GM18511 (cell line): ENCODE data around the gene ACER2.

Experiments
- ATAC-seq: cut with Tn5 transposase; IDR thresholded peaks from one replicate; pipeline ENCODE4 v1.9.1; 2021; ENCODE audit warnings: mild to moderate bottlenecking, moderate library complexity; ENCODE audit not compliant: unreplicated experiment

ACER2 gene

DNA sequence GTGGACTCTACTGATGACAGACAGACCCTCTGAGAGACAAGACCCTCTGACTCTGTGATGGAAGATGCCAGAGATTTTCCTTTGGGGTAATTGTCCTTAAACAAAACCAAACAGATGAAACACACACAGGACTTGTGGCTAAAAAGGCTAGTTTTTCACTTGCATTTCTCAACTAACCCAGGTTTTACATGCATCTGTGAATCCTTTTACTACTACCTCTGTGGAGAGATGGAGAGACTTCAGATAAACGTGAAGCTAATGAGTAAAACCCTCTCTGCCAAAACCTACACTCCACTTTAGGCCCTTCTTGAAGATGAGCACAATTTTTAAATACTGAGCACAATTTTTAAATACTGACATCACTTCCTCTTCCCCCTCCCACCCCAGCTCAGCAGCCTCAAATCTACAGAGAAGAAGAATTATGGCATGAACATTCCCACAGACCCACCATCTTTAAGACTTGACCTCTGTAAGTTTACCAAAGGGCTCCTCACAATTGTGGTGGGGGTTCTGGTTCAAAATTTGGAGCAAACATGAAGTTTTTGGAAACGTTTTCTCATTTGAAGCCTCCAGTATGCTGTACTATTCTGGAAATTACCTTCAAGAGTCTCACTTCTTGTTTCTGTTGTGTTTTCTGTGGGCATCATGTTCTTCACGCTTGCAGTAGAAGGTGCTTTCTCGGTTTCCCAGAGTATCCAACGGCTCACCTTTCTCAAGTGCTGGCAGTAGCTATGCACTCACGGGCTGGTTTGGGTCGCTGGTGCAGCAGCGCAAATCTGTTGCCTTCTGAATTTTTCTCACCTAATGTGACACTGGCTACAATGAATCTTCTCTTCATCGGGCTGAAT is 42.7 kb downstream of the ACER2 start:
- ATAC-seq, result peak; percentile 93

DNA sequence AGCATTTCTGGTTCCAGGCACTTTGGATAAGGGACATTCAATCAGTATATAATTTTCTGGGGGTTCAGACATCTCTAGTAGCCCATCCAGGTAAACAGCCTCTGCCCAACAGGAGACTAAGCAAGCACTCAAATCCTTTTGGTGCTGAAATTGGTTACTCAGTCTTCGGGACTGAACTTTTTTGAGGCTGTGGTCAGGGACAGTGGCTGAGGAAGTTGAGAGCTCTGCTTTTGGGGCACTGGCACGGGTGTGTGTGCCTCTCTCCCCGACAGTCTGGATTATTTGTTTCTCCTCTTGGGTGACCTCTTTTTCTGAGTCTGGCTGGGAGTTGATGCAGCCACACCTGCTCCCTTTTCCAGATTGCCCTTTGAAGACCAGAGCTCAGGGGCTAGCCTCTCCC is 47.6 kb downstream of the ACER2 start:
- ATAC-seq, result no peak

DNA sequence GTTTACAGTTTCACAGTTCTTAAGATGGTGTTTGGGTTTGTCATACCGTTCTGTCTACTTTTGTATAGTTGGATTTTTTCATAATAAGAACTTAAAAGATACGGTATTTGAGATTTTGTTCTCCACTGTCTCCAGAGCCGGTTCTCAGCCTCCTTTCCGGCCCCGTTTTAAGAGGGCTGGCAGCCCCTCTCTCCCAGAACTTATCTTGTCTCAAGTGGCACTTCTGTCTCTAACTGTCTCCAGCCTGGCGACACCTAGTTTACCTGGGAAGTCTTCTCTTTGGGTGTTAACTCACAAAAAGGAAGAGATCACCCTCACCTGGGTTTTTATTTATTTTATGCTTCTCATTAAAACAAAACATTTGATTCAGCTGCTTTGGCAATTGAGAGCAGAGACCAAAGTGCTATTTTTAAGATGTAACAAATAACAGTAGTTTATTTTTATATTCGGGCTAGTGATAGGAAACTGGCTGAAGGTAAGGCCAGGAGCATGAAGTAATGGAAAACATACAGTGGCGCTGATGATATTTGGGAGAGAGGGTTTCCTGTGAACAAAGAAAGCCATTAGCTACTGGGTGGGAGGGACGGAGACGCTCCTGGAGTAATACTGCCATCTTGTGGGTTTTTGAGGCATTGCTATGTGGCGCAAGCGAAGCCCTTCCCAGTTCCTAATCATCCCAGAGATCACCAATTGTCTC is 48.3 kb downstream of the ACER2 start:
- ATAC-seq, result peak; percentile 88

DNA sequence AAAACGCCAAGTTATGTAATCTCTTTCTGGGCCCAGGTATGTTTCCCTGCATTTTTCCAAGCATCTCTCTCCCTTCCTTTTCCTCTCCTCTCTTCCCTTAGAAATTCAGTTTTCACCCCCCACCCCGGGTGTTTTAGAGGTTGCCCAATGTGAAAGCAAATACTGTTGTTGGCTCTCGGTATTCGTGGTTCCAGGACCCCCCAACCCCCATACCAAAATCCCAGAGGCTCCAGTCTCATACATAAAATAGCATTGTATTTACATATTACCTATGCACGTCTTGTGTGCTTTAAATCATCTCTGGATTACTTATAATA is 48.8 kb downstream of the ACER2 start:
- ATAC-seq, result peak; percentile 26

DNA sequence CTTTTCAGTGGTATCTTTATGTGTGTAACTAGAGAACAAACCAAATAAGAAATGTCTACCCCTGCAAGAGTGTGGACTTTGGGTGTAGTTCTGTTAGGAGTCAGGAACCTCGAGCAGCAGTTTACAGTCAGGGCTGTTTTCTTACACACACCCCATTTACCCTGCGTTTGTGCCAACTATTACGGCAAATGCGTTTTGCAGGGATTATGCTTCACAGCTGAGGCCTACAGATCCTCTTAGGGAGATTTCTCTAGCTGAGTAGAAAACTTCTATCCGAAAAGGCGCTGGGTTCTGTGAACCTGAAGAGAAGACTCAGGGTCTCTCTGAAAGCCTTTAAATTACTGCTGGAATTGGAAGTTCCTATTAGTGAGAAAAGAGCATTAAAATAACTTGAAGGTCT is 51.4 kb downstream of the ACER2 start:
- no peak for ATAC-seq

DNA sequence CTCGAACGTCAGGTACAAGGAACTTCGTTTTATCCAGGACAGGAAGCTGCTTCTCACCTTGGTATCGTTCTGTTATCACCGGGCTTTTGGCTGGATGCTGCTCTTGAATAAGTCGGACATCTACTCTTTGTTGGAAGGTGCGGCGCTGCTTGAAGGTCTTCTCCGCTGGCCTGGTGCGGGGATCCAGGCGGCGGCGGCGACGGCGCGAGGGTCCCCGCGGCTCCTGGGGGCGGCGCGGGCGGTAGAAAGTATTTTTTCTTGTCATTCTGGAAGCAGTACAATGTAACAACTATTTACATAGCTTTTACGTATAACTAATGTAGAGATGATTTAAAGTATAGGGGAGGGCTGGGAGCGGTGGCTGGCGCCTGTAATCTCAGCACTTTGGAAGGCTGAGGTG is 52.3 kb downstream of the ACER2 start:
- no peak for ATAC-seq

DNA sequence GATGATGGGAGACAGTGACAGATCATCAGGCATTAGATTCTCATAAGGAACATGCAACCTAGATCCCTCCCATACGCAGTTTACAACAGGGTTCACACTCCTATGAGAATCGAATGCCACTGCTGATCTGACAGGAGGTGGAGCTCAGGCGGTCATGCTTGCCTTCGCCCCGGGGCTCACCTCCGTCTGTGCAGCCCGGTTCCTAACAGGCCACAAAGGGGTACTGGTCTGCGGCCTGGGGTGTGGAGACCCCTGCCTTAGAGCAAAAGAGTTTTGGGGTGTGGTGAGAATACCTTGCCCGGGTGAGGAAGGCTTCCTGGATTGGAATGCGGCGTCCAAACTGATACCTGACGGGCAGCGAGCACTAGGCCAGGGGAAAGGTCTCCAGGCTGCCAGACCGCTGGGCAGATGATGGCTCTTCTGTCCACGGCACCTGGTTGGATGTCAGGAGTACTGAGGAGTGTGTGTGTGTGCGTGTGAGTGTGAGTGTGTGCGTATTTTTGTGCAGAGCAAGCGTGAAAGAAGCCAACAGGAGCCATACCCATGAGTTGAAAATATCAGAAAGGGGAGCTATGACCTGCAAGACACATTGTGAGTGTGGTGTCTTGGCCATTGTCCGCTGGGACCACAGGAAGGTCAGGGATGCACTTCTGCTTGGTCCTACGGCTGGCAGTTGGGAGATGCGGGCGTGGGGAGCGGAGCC is 55.4 kb downstream of the ACER2 start:
- ATAC-seq, result peak; percentile 17

DNA sequence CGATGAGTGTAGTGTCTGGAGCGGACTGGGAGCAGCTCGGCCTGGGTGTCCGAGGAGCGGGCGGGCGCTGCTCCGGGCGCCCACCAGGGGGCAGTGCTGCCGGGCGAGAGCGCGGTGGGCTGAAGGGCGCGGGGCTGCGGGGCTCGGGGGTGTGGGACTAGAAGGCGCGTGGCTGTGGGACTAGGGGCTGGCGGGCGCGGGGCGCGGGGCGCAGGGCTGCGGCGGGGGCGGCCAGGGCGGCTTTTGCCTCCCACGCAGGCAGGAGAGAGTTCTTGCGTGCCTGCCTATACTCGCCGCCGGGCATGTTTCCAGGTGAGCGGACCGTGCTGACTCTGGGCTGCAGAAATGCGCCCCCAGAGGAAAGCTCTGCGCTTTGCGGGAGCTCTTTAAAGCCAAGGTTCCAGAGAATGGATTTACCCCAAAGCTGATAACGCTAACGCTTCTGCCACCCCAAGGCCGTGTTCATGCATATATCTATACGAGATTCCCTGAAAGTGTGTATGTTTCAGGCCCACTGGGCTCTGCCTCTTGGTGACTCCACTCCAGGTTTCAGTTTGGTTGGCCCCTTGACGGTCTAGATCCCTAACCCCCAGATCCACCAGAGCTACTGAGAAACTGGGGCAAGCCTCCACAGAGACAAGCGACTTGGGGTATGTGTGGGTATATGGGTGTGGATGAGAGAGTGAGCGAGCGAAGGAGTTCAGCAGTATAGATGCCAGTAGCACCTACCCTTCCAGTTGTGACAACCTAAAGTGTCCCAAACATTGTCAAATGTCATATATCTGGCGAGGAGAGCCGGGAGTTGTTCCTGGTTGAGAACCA is 56.2 kb downstream of the ACER2 start:
- peak; percentile 93 for ATAC-seq

DNA sequence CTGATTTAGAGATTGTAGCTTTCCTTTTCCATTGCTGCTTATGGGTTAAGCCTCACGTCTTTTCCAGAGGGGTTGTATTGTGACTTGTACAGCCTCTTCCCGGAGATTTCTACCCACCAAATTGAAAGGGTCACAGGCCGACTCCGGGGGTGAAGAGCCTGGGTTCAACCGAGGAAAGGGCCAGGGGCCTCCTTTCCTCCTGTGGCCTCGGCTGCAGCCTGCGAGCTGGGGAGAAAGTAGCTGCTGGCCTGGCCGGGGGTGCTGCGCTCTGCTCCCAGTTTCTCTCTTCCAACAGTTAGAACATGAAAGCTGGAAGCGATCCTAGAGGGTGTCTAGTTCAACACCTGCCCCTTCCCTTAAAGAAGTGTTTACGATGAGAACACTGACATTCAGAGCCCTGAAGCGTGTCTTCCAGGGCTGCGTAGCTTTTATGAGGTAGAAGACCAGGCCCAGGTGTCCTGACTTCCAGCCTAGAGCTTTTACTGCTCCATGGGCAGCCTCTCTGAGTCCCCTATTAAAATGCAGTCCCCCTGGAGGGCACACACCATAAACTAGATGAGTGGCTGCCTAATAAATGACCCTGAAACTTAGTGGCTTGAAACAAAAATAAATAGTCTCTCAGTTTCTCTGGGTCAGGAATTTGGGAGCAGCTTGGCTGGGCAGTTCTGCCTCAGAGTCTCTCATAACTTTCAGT is 56.9 kb downstream of the ACER2 start:
- no peak for ATAC-seq

DNA sequence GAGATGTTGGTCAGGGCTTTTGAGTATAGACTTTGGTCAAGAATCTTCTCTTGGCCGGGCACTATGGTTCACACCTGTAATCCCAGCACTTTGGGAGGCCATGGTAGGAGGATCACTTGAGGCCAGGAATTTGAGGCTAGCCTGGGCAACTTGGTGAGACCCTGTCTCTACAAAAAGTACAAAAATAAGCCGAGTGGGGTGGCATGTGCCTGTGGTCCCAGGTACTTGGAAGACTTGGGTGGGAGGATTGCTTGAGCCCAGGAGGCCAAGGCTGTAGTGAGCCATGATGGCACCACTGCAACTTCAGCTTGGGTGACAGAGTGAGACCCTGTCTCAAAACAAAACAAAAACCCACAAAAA is 57.5 kb downstream of the ACER2 start:
- ATAC-seq, result no peak

DNA sequence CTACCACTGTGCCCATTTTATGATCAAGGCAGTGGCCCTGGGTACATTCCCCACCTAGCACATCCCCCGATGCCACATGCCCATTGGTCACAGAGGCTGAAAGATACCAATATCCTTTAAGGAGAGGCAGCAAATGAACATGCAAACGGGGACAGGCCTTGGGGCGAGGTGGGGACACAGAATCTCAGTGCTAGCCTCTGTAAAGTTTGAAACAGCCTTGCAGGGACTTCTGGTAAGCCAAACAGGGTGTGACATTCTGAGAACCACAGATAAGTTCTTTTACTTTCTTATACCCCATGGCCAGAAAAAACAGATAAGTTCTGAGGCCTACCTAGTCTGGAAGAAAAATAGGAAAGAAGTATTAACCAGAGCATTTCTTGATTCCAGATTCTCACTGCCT is 60.5 kb downstream of the ACER2 start:
- no peak for ATAC-seq

DNA sequence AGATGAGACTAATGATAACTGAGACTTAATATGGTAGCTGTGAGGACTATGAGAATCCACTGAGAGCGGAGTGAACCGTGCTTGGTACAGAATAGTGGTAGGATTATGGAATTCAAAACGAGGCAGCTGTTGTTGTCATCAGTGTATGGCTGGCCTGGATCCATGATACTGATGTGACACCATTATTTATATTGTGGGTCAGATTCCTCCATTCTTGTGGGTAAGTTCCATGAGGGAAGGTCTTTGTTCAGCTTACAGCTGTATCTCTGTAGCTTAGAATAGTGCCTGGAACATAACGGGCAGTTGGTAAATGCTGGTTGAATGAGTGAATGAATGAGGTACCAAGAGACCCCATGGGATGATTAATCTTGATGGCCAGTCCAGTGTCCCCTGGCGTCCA is 61.8 kb downstream of the ACER2 start:
- ATAC-seq, result no peak

DNA sequence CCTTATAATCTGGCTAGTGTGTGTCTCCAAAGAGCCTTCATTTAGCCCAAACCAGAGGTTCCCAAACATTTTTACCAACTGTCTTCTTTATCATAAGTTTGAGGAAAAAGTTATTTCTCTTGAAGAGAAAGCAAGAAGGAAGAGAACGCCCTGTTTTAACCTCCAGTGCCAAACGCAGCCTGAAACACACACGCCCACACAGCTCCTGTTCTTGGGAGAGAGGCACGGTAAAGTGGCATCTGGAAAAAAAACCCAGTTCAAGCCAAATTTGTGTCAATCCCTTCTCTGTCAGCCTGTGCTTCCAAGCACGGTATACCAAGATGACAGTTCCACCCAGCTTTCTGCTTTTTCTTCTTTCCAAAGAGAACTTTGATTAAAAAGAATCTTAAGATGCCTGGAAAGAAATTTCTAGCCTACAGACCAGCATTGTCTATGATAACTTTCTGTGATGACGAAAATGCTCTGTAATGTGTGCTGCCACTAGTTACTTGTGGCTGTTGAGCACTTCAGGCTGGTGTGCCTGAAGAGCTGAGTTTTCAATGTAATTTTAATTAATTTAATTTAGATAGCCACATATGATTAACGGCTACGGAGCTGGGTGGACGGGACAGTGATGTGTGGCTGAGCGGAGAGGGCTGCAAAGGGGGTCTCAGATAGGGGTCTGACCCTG is 62.3 kb downstream of the ACER2 start:
- no peak for ATAC-seq

DNA sequence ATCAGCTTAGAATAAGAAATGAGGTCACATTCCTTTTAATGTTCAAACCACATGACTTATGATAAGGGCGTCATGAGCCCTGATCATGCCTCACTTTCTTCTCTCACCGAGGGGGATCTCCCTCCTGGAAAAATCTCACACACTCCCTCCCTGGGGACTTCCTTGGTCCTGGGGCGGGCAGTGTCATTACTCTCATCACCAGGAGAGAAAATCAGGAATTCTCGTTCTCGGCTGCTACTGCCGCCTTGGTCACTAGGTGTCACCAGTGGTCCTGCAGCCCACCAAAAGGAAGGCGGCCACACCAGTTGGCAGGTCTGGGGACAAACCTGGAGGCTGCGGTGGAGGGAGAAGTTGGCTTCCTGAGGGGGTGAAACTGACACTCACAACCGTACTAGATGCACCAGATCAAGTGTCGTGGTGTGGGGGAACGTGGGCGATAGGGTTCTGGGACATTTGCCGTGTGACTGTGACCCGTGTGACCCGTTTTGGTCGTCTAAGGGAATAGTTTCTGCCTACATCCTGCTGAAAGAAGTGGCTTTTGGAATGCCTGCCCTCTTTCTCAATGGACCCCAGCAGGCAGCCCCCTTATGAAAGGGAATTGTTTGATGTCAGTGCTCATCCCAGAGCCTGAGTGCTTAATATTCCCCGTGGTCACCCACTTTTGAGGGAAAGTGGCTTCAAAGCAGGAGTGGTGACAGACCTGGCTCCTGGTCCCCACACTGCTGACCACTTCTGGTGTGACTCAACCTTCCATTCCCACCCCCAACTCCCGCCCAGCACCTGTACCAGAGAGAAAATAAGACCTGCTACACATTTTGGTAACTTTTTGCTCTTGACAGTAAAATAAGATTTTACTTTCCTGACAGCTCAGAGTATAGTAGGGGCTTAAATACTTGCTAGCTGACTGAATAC is 63.2 kb downstream of the ACER2 start:
- ATAC-seq, result peak; percentile 90

DNA sequence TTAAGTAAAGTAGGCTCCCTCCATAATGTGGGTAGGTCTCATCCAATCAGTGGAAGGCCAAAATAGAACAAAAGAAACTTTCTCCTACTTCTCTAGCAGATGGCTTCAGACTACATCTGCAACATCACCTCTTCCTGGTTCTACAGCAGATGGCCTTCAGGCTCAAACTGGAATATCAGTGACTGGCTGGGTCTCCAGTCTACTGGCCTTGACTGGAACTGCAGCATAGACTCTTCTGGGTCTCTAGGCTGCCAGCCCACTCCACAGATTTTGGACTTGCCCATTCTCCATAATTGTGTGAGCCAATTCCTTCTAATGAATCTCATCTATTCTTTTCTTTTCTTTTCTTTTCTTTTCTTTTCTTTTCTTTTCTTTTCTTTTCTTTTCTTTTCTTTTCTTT is 64.8 kb downstream of the ACER2 start:
- no peak for ATAC-seq

DNA sequence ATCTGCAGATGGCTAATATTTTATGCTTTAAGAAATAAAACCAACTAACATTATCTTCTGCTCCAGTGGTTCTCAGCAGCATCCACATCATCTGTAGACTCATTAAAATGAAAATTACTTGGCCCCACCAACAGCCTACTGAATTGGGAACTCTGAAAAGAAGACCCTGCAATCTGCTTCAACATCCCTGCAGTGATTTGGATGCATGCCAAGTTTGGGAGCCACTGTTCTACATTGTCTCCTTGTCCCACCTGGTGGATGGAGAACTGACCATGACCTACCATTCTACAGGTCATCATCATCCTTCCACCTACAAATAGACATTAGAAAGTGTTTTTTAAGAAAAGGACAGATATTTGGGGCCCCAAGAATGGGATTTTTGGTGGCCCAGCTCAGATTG is 71.1 kb downstream of the ACER2 start:
- no peak for ATAC-seq

DNA sequence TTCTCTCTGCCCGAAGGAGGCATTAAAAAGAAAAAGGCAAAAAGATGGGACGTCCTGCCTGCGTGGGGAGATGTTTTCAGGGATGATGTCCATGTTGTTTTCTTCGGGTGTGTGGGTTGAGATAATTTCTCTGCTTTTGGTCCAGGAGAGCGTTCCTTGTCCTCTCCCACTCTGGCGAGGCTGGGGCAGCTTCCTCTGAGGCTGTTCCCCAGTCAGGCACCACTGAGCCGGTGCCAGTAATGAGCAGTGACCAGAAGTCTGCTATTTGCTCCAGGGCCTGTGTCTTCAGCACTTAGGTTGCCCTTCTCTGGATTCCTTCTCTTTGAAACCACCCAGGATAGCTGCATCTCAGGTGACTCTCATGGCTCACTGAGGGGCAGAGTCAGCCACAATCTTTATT is 71.5 kb downstream of the ACER2 start:
- ATAC-seq, result no peak

DNA sequence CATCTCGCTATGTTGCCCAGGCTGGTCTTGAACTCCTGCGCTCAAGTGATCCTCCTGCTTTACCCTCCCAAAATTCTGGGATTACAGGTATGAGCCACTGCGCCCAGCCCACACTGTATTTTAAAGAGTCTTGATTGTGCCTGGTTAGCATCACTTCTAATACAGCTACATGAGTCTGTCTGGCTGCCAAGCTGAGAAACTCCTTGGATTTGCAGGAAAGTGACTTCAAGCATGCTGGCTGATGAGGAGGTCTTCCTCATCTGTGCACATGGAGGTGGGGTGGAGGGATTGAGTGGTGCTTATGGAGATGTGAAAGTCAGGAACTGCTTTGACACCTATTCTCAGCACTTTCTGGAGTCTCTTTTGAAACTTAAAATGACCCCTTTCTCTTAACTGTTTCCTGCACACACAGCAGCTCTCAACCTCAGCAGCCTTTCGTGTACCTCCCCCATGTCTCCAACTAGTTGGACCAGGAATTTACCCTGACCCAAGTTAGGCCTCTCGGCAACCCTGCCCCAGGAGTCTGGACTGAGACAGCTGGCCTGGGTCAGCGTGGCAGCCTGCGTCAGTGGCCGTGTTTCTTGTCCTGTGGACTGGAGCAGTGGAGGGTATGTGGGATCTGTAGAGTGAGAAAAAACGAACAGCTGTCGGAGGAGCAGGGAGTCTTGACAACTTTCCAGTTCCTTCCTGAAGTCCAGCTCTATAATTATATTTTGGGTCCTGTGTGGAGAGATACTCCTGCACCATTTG is 72.5 kb downstream of the ACER2 start:
- ATAC-seq, result no peak
